Smooth muscle cell of the brain vasculature (primary cell): ENCODE data around the gene WDCP.

ENCODE experiments used
- DNase-seq: peaks from one replicate; pipeline ENCODE4 v3.0.0-alpha.2; 2012; ENCODE audit warnings: low read depth, low spot score

WDCP gene

DNA sequence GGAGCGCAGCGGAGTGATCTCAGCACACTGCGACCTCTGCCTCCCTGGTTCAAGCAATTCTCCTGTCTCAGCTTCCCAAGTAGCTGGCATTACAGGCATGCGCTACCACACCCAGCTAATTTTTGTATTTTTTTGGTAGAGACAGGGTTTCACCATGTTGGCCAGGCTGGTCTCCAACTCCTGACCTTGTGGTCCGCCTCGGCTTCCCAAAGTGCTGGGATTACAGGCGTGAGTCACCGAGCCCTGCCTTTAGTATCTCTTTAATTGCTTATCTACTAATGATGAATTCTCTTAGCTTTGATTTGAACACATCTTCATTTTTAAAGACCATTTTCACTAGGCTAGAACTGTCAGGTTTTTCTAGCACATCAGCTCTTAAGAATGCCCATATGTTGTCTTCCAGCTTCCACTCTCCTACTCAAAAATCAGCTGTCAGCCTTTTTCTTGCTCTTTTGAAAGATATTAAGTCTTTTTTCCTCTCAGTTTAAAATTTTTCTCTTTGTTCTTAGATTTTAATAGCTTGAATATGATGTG, 53.4 kb downstream of the WDCP start:
- DNase-seq, result no peak

DNA sequence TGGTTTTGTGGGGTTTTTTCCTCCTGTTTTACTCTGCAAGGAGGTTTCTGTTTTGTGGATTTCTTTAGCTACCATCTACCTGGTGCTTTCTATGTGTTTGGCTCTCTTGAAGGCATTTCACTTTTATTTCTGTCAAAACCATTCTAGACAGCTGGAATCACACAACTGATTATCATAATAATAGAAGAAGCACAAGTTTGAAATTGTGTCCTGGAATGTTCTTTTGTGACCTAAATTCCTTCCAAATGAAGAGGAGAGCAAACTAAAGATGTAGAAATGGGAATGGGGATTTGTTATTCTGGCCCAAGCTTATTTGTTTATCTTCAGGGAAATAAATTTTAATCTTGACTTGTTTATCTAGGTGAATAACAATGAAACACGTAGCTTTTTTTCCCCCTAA, 54.3 kb downstream of the WDCP start:
- no peak for DNase-seq

DNA sequence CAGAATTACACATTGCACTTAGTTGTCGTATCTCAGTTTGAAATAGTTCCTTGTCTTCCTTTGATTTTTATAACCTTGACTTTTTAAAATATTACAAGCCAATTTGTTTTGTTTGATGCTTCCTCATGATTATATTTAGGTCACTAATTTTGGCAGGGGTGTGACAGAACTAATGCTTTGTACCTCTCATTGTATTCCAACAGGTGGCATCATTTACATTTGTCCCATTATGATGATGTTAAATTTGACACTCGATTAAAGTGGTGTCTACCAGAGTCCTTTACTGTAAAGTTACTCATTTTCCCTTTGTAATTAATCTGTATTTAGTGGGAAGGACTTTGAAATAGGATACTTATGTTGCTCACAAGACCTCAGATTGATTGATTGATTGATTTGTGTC, 58.8 kb downstream of the WDCP start:
- no peak for DNase-seq
